ENCODE results near the gene CBX7.
A peak's percentile ranks its signal among the peaks of the same experiment; 100 is the strongest.
"Not testable (repeated sequence)": the region's sequence is repeated elsewhere in the genome, so short reads cannot be mapped to it uniquely, and the experiment has no call there.

CBX7 gene

GRCh38 chr22:39173787-39174497 lies 21.5 kb upstream of the CBX7 start:
- DNase-seq: no peak

DNA sequence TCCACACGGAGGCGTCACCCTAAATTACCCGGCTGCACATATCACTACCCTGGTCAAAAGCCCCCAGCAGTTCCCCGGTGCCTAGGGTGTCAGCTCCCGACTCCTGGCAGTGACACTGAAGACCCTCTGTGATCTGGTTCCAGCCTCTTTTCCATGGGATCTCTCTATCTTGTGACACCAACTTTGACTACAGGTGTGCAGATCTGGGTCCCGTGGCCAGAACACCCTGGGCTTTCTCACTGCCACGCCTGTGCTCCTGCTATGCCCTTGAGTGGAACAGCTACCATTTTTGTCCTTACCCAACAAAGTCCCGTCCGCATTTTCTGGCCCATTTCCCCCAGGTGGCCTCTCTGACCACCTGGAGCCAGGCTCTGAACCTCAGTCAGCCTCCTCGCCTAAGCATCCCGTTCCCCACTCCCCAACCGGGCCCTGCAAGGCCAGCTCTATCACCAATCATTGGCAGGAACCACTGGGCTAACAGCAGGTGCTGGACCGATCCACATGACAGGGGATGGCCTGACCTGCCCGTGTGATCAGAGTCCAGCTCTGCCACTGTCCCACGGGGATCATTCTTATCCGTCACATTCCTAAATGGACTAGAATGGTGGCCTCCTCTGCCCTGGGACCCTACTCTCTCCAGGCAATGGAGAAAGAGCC lies 20.7 kb upstream of the CBX7 start:
- DNase-seq: no peak

DNA sequence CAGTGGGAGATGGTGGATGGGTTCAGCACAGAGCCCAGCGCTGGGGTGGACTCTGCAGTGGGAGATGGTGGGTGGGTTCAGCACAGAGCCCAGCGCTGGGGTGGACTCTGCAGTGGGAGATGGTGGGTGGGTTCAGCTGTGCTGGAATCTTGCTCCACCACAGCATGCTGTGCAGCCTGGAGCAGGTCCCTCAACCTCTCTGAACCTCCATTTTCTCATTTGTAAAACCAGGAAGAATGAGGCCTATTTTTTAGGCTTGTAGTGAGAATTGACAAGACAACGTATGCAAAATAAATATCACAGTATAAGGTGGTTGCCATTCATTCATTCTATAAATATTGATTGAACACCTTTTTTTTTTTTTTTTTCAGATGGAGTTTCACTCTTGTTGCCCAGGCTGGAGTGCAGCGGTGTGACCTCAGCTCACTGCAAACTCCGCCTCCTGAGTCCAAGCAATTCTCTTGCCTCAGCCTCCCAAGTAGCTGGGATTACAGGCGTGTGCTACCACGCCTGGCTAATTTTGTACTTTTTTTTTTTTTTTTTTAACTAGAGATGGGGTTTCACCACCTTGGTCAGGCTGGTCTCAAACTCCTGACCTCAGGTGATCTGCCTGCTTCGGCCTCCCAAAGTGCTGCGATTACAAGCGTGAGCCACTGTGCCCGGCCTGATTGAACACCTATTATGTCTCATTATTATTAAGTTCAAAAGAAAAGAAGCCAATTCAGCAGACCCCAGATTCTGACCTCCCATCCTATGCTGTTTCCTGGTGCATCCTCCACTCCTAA lies 20.0 kb upstream of the CBX7 start:
- not testable (repeated sequence) for DNase-seq

- DNase-seq: no peak
Observed at GRCh38 chr22:39171623-39172264, 19.3 kb upstream of the CBX7 start.

DNA sequence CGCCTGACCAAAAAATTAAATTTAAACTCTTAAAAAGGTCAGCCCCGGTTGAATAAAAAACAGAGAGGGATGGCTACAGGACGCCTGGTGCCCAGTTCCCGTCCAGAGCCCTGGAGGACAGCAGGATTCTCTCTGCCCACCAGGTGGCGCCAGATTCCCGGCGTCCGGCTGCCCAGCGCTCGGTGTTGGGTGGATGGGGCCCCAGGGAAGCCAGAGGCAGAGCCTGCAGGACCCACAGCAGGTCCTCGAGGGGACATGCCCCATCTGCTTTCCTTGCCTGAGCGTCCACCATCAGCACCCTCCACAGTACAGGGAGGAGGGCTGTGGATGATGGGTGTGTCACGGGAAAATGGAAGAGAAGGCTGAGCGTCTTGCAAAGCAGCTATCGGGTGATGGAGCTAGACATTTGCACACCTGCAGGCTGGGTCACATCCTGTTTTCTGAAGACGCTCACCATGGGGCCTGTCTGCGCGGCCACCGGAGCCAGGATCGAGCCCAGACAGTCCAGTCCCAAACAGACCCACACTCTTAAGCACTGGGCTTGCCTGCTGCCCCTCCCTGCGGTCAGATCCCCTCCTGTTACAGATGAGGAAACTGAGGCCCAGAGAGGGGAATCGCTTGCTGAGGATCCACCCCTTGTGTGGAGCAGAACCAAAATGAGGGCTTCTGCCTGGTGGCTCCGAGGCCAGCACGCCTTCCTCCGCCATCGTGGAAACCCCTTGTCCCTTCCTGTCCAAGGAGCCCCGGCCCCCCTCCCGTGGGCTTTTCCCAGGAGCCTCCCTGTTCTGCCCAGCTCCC lies 18.5 kb upstream of the CBX7 start:
- peak; percentile 49 to 71 for DNase-seq

- DNase-seq: no peak
Observed at GRCh38 chr22:39169797-39170466, 17.5 kb upstream of the CBX7 start.

DNA sequence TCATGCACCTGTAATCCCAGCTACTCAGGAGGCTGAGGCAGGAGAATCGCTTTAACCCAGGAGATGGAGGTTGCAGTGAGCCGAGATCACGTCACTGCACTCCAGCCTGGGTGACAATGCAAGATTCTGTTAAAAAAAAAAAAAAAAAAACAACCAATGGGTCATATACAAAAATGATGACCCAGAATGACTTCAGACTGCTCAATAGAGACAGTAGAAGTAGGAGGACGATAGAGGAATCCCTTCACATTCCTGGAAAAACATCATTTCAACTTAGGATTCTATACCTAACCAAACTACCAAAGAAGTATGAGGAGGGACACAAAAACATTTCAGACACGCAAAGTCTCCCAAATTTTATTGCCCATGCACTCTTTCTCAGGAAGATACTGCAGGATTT lies 14.1 kb upstream of the CBX7 start:
- DNase-seq: no peak

DNA sequence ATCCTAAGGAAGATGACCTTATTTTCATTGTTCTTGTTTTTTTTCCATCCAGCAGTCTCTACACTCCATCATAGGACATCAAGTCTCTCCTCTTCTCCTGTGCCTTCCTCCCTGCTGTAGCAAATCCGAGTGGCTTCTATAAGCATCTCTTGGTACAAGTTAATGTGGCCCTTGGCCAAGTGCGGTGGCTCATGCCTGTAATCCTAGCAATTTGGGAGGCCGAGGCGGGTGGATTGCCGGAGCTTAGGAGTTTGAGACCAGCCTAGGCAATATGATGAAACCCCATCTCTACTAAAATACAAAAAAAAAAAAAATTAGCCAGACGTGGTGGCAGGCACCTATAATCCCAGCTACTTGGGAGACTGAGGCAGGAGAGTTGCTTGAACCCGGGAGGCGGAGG lies 3.6 kb upstream of the CBX7 start:
- DNase-seq: not testable (repeated sequence)

DNA sequence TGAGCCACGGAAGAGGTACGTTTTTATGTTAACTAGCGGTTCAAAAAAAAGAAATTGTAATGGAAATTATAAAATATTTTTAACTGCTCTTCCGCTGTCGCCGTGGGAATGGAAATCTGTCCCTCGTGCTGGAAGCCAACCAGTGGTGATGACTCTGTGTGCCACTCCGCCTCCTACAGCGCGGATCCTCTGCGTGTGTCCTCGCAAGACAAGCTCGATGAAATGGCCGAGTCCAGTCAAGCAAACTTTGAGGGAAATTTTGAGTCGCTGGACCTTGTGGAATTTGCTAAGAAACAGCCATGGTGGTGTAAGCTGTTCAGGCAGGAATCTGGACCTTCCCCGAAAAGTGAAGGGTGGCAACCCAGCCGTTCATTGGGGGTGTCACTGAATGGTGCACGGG lies 2.9 kb upstream of the CBX7 start:
- DNase-seq: no peak

DNA sequence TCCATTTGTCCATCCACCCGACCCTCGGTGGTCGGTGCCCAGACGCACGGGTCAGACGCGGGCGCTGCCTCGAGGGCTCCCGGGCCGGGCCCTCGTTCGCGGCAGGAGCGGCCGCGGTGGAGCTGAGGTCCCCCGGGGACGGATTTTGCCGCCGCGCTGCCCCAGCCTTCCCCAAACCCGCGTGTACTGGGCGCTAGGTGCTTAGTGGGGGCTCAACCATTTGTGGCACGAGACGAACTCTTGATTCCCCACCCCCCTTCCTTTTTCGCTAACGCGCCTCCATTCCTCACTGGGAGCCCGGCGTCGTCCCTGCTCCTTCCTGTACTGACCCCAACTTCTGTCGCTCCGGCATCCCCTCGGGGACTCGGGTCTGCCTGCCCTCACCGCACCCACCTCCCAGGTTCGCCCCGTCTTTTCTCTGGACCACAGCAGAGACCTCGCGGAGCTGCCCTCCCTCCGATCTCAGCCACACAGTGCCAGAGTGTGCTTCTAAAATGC lies 789 bp upstream of the CBX7 start:
- no peak for DNase-seq

- no peak for DNase-seq
Observed at GRCh38 chr22:39152024-39152510, 413 bp downstream of the CBX7 start.

GRCh38 chr22:39151329-39151975 lies 1.0 kb downstream of the CBX7 start:
- no peak for DNase-seq

- DNase-seq: no peak
Observed at GRCh38 chr22:39150848-39151215, 1.6 kb downstream of the CBX7 start.

GRCh38 chr22:39149915-39150847 lies 2.3 kb downstream of the CBX7 start:
- no peak for DNase-seq

DNA sequence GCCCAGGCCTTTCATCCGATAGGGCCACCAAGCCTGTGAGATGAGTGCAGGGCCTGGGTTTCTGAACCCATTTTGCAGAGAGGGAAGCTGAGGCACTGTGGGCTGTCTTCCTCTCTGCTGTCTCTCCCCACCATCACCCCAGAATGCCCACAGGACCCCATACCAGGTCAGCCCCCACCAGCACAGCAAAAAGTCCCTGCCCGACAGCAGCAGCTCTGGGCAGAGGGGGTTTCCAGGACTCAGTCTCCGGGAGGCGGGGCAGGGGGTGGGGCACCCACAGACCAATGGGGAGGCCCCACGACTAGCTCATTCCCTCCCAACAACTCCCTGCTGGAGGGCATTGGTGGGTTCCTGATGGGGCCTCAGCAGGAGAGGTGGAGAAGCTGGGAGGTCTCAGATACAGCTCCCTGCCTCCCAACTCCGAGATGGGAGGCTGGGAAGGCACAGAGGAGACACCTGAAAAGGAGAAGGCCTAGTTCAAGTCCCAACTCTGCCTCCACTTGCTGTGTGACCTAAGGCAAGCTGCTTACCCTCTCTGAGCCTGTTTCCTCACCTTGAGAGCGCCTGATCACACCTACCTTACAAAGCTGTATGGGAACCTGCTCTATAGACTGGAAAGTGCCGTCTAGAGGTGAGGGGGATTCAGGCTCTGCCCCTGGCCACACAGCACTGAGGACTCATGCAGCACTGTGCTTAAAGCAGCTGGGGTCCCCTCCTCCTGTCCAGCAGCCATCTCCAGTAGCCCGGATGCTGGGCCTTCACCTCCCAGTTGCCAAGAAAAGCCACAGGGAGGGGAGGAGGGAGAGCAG lies 3.5 kb downstream of the CBX7 start:
- DNase-seq: no peak

GRCh38 chr22:39148026-39148726 lies 4.3 kb downstream of the CBX7 start:
- no peak for DNase-seq

DNA sequence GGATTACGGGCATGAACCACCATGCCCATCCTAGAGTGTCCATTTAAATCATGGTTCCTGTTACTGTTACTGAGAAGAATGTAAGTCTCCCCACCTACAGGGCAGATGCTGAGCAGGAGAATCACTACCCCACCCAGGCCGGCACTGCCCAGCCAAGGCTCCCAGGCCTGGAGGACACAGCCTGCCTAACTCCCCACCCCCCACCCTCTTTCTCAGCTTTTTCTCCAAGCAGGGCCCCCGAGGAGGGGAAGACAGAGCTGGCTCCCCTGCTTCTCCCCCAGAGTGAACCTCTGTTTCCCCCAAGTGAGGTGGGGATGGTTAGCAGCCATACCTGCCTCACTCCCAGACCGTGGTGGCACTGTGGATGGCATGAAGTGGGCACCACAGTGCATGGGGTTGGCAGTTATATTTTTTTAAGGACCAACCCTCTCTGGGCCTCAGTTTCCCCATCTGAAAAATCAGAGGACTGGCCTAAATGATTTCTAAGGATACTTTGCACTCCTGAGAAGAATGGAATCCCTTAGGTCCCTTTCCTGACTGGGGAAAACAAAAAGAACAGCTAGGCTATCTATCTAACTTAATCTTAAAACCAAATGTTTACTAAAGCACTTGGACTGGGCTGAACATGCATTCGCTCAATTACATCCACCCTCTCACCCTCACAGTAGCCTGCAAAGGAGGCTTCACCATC lies 5.0 kb downstream of the CBX7 start:
- no peak for DNase-seq

Measured in SW 1271 (cell line).